Measurements from ENCODE around the gene SRGAP1.
"Not testable (repeated sequence)": the region's sequence is repeated elsewhere in the genome, so short reads cannot be mapped to it uniquely, and the experiment has no call there.

Gene SRGAP1

DNA sequence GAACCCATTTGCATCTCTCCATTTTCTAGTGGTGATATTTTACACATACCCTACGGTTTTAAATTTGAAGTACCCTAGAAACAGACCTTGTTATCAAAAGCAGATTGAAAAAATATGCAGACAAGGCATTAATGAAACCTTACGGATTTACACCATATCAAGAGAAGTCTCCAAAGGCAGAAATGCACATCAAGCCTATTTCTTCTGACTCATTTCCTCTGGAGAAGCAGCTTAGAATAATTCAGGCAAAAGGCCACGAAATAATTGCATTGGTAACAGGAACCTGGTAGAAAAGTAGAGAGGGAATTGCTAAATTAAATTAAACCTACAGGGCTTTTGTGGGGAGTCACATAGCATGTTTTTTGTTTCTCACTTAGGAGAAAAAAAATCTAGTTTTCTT, 342.9 kb downstream of the SRGAP1 start:
- H3K79me2 ChIP-seq (ENCODE audit: control insufficient read depth, insufficient read depth, low read length, unreplicated experiment): no peaks in the 10 kb centered on the region
- H3K27ac ChIP-seq (ENCODE audit: low read depth, low read length): peak overlapping the region; percentile 93
- H3K4me3 ChIP-seq (ENCODE audit: low read depth, low read length): peak overlapping the region; percentile 71
- no peaks in the 10 kb centered on the region for H3K36me3 ChIP-seq (ENCODE audit: insufficient read depth, low read length)
- H3K4me1 ChIP-seq (ENCODE audit: control insufficient read depth, insufficient read depth, low read length, unreplicated experiment): peaks cover 34% of the 10 kb centered on the region
- H3K27me3 ChIP-seq (ENCODE audit: insufficient read depth, low read length): no peaks in the 10 kb centered on the region
- peak overlapping the region; percentile 17 for H2AFZ ChIP-seq (ENCODE audit: low read length, unreplicated experiment)

DNA sequence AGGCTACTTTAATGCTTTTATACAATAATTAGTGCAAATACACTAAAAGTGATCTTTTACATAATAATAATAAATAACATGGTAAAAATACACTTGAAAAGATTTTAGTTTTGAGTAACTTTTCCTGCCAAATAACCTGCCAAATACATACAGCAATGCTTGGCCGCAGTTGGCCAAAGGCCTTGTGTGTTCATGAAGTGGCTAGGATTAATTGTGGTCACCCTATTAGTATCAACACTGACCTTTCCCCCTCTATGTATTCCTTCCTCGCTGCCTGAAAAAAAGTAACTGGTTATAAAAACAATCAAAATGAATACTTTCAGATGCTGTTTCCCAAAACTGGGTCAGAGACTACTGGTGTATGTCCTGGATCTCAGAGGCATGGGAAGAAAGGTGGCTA, 343.3 kb downstream of the SRGAP1 start:
- Histone ChIP-seq H3K4me1 (ENCODE audit: control insufficient read depth, insufficient read depth, low read length, unreplicated experiment) (peaks cover 30% of the 10 kb centered on the region), H3K36me3 (ENCODE audit: insufficient read depth, low read length) (no peaks in the 10 kb centered on the region), H2AFZ (ENCODE audit: low read length, unreplicated experiment) (peak overlapping the region; percentile 17), H3K79me2 (ENCODE audit: control insufficient read depth, insufficient read depth, low read length, unreplicated experiment) (no peaks in the 10 kb centered on the region), H3K27ac (ENCODE audit: low read depth, low read length) (peak overlapping the region; percentile 93), H3K27me3 (ENCODE audit: insufficient read depth, low read length) (no peaks in the 10 kb centered on the region), H3K4me3 (ENCODE audit: low read depth, low read length) (peak overlapping the region; percentile 5; the same call in 1 of the 2 replicates)

DNA sequence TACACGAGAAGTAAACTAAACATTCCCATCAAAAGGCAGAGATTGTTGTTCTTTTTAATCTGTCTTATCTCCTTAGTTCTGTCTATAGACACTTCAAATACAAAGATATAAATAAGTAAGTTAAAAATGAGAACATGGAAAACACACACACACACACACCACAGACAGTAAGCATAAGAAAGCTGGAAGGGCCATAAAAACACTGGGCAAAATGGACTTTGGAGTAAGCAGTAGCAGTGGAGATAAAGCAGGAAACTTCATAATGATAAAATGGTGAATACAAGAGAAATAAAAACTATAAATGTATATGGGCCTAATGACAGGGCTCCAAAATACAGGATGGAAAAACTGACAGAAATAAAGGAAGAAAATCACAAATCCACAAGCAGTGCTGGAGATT, 345.0 kb downstream of the SRGAP1 start:
- peaks cover 9% of the 10 kb centered on the region for H3K36me3 ChIP-seq (ENCODE audit: insufficient read depth, low read length)
- H3K27me3 ChIP-seq (ENCODE audit: insufficient read depth, low read length): no peaks in the 10 kb centered on the region
- H3K79me2 ChIP-seq (ENCODE audit: control insufficient read depth, insufficient read depth, low read length, unreplicated experiment): no peaks in the 10 kb centered on the region
- H3K4me1 ChIP-seq (ENCODE audit: control insufficient read depth, insufficient read depth, low read length, unreplicated experiment): peaks cover 26% of the 10 kb centered on the region
- H3K4me3 ChIP-seq (ENCODE audit: low read depth, low read length): no peak overlapping the region
- H3K27ac ChIP-seq (ENCODE audit: low read depth, low read length): no peak overlapping the region
- H2AFZ ChIP-seq (ENCODE audit: low read length, unreplicated experiment): no peak overlapping the region

DNA sequence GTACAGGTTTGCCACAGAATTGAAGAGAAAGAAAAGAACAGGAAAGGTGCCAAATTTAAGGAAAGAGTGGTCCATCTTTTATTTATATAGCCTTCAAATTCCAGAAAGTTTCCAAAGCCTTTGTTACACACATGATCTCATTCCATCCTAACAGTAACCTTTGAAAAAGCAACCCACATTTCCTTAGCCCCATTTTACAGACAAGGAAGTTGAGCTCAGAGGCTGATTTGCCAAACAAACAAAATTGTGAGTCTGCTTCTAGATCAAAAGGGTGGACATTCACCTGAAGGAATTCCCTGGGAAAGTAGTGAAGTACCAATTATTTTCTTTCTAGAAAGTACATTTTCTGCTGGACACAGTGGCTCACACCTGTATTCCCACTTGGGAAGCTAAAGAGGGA, 345.6 kb downstream of the SRGAP1 start:
- Histone ChIP-seq H2AFZ (ENCODE audit: low read length, unreplicated experiment) (no peak overlapping the region), H3K4me1 (ENCODE audit: control insufficient read depth, insufficient read depth, low read length, unreplicated experiment) (peaks cover 26% of the 10 kb centered on the region), H3K79me2 (ENCODE audit: control insufficient read depth, insufficient read depth, low read length, unreplicated experiment) (no peaks in the 10 kb centered on the region)

DNA sequence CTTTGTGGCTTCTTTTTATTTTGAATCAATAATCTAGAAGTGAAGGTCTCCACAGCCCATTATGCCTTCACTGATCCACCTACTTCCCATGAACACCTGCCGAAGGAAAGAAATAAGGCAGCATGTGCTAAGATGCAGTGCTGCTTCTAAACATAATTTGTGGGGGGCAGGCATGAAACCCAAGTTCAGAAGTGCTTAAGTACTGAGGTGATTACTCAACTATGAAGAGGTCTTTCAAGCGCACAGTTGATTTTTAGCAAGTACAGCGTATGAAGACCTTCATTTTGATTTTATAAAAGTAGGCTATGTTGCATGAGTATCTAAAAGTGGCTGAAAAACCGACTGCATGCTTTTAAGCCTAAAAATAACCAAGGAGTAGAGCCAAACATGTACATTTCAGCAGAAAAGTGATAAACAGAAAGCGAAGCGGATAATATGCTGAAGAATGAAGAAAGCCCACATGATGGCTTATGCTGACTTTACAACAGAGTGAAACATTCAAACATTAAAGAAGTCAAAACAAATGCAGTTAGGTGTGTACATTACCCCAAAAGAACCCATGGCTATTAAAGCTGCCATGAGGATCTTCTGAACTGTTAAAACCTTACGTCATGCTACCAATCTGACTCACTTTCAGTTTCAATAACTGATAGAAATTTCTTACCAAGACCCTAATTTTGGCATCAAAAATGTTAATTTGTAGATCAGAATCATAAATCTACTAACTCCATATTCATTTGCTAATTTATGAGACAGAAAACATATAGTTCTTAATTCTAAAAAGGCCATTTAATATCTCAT, 348.3 kb downstream of the SRGAP1 start:
- no peaks in the 10 kb centered on the region for H3K79me2 ChIP-seq (ENCODE audit: control insufficient read depth, insufficient read depth, low read length, unreplicated experiment)
- no peak overlapping the region for H3K27ac ChIP-seq (ENCODE audit: low read depth, low read length)
- H3K4me1 ChIP-seq (ENCODE audit: control insufficient read depth, insufficient read depth, low read length, unreplicated experiment): peaks cover 12% of the 10 kb centered on the region
- no peaks in the 10 kb centered on the region for H3K27me3 ChIP-seq (ENCODE audit: insufficient read depth, low read length)
- H2AFZ ChIP-seq (ENCODE audit: low read length, unreplicated experiment): no peak overlapping the region
- peaks cover 9% of the 10 kb centered on the region for H3K36me3 ChIP-seq (ENCODE audit: insufficient read depth, low read length)
- no peak overlapping the region for H3K4me3 ChIP-seq (ENCODE audit: low read depth, low read length)

More for the DNA sequence above, 345.6 kb downstream of the SRGAP1 start:
- H3K27ac ChIP-seq (ENCODE audit: low read depth, low read length): no peak overlapping the region
- H3K36me3 ChIP-seq (ENCODE audit: insufficient read depth, low read length): peaks cover 9% of the 10 kb centered on the region
- H3K4me3 ChIP-seq (ENCODE audit: low read depth, low read length): no peak overlapping the region
- H3K27me3 ChIP-seq (ENCODE audit: insufficient read depth, low read length): no peaks in the 10 kb centered on the region

DNA sequence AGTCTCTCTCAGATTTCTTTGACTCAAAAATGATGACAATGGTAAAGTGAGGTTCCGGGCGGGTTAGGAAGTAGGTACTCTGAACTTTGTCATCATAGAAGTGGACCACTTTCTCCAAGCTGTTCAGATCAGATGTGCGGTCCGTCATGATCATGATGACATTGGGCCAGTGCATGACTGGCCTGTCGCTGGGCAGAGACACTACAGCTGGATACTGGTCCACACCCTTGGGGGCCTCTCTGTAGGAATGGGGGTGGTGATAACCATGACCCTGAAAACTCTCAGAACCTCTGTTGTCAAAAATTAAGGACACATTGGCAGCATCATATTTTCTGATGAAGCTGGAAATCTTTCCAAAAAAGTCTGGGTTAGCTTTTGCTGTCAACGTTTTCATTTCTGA, 349.4 kb downstream of the SRGAP1 start:
- H3K27ac ChIP-seq (ENCODE audit: low read depth, low read length): no peak overlapping the region
- H3K4me3 ChIP-seq (ENCODE audit: low read depth, low read length): no peak overlapping the region
- no peaks in the 10 kb centered on the region for H3K27me3 ChIP-seq (ENCODE audit: insufficient read depth, low read length)
- peaks cover 3% of the 10 kb centered on the region for H3K4me1 ChIP-seq (ENCODE audit: control insufficient read depth, insufficient read depth, low read length, unreplicated experiment)
- H3K36me3 ChIP-seq (ENCODE audit: insufficient read depth, low read length): peaks cover 9% of the 10 kb centered on the region
- no peaks in the 10 kb centered on the region for H3K79me2 ChIP-seq (ENCODE audit: control insufficient read depth, insufficient read depth, low read length, unreplicated experiment)
- H2AFZ ChIP-seq (ENCODE audit: low read length, unreplicated experiment): no peak overlapping the region

DNA sequence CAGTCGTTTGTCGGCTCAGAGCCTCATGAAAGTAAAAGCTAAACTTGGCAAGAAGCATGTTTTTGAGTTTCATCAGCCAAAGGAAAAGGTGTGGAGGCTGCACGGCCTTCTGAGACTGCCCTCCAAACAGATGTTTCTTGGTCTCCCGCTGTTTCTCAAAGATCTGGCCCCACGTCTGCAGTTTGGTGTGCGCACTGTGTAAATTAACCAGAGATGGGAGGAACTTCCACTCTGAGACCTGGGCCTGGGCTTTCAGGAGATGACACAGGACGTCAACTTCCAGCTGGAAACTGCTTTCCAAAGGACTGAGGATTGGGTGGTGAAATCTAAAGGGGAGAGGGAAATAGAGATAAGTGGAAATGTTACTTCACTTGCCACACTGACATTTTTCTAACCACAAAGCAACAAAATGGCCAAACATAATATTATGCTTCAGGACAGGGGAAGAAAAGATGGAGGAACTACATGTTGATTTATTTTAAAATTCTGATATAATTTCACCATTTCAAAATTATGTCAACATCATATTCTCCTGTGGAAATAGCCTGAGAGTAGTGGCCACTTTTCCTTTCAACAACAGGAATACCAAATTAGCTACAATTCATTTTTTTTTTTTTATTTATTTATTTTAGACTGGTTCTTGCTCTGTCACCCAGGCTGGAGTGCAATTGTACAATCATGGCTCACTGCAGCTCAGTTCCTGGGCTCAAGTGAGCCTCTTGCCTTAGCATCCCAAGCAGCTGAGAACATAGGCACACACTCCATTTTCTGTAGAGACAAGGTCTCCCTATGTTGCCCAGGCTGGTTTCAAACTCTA, 350.0 kb downstream of the SRGAP1 start:
- no peaks in the 10 kb centered on the region for H3K27me3 ChIP-seq (ENCODE audit: insufficient read depth, low read length)
- no peak overlapping the region for H2AFZ ChIP-seq (ENCODE audit: low read length, unreplicated experiment)
- H3K27ac ChIP-seq (ENCODE audit: low read depth, low read length): no peak overlapping the region
- no peaks in the 10 kb centered on the region for H3K4me1 ChIP-seq (ENCODE audit: control insufficient read depth, insufficient read depth, low read length, unreplicated experiment)
- no peak overlapping the region for H3K4me3 ChIP-seq (ENCODE audit: low read depth, low read length)
- H3K79me2 ChIP-seq (ENCODE audit: control insufficient read depth, insufficient read depth, low read length, unreplicated experiment): no peaks in the 10 kb centered on the region
- peaks cover 9% of the 10 kb centered on the region for H3K36me3 ChIP-seq (ENCODE audit: insufficient read depth, low read length)

DNA sequence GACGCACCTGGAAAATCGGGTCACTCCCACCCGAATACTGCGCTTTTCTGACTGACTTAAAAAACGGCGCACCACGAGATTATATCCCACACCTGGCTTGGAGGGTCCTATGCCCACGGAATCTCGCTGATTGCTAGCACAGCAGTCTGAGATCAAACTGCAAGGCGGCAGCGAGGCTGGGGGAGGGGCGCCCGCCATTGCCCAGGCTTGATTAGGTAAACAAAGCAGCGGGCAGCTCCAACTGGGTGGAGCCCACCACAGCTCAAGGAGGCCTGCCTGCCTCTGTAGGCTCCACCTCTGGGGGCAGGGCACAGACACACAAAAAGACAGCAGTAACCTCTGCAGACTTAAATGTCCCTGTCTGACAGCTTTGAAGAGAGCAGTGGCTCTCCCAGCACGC, 351.3 kb downstream of the SRGAP1 start:
- not testable (repeated sequence) for H3K36me3 ChIP-seq (ENCODE audit: insufficient read depth, low read length); H3K4me1 ChIP-seq (ENCODE audit: control insufficient read depth, insufficient read depth, low read length, unreplicated experiment); H2AFZ ChIP-seq (ENCODE audit: low read length, unreplicated experiment); H3K79me2 ChIP-seq (ENCODE audit: control insufficient read depth, insufficient read depth, low read length, unreplicated experiment); H3K27me3 ChIP-seq (ENCODE audit: insufficient read depth, low read length); H3K4me3 ChIP-seq (ENCODE audit: low read depth, low read length); H3K27ac ChIP-seq (ENCODE audit: low read depth, low read length)

DNA sequence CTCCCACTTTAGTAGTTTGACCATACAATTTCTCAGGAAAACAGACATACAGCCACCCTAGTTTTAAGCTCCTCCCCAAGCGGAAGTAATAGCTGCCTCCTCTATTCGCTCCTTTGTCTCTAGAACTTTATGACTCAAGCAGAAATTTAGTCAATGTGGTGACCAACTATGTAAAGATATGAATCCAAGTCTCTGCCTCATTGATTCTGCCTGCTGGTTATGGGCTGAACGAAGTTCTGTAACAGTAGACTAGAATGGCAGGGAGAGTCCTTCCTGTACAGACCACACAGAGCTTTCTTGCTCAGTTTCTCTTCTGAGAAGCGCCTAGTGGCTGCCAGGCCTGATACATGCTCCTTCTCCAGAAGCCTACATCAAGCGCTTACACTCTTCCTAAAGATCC, 358.5 kb downstream of the SRGAP1 start:
- Histone ChIP-seq H3K27ac (ENCODE audit: low read depth, low read length) (no peak overlapping the region), H3K79me2 (ENCODE audit: control insufficient read depth, insufficient read depth, low read length, unreplicated experiment) (no peaks in the 10 kb centered on the region), H3K27me3 (ENCODE audit: insufficient read depth, low read length) (no peaks in the 10 kb centered on the region), H3K4me1 (ENCODE audit: control insufficient read depth, insufficient read depth, low read length, unreplicated experiment) (no peaks in the 10 kb centered on the region), H3K4me3 (ENCODE audit: low read depth, low read length) (no peak overlapping the region), H2AFZ (ENCODE audit: low read length, unreplicated experiment) (no peak overlapping the region), H3K36me3 (ENCODE audit: insufficient read depth, low read length) (0 out of 2 replicates have a peak, but pooled peaks cover 8% of the 10 kb centered on the region)

DNA sequence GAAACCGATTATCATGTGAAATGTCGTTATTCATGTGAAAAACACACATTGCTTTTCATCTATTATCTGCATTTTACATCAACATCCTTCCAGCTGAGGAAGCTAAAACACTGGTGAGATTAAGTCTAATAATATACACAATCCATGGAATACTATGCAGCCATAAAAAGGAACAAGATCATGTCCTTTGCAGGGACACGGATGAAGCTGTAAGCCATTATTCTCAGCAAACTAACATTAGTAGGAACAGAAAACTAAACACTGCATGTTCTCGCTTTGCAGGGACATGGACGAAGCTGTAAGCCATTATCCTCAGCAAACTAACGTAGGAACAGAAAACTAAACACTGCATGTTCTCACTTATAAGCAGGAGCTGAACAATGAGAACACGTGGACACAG, 359.3 kb downstream of the SRGAP1 start:
- Histone ChIP-seq H3K4me3 (ENCODE audit: low read depth, low read length) (no peak overlapping the region), H3K27ac (ENCODE audit: low read depth, low read length) (no peak overlapping the region), H3K4me1 (ENCODE audit: control insufficient read depth, insufficient read depth, low read length, unreplicated experiment) (no peaks in the 10 kb centered on the region), H3K27me3 (ENCODE audit: insufficient read depth, low read length) (no peaks in the 10 kb centered on the region), H3K36me3 (ENCODE audit: insufficient read depth, low read length) (0 out of 2 replicates have a peak, but pooled peaks cover 8% of the 10 kb centered on the region), H2AFZ (ENCODE audit: low read length, unreplicated experiment) (no peak overlapping the region), H3K79me2 (ENCODE audit: control insufficient read depth, insufficient read depth, low read length, unreplicated experiment) (no peaks in the 10 kb centered on the region)

Measured in ACC112 (cell line).